H9 (cell line): ENCODE results near the gene C1QB. TPM values are rescaled to one million over a fixed set of nuclear protein-coding genes. Genes with fewer than 3 reads are reported as not detected.
A peak's percentile ranks its signal among the peaks of the same experiment; 100 is the strongest.

ENCODE experiments used
- DNase-seq: peaks from one replicate; pipeline ENCODE4 v3.0.0-alpha.2; 2017
- H2AFZ ChIP-seq: one replicate; pipeline ENCODE4 v1.6.1; 2013; ENCODE audit warnings: mild to moderate bottlenecking, low read length, control low read depth, moderate library complexity
- H2AK5ac ChIP-seq: 2 replicates; pipeline ENCODE4 v1.6.1; 2013; ENCODE audit warnings: low read length, control low read depth, mixed read lengths; ENCODE audit not compliant: insufficient read length
- H2BK120ac ChIP-seq: one replicate; pipeline ENCODE4 v1.6.1; 2013; ENCODE audit warnings: low read depth, mild to moderate bottlenecking, low read length, control low read depth, inconsistent platforms; ENCODE audit not compliant: poor library complexity, severe bottlenecking
- H2BK12ac ChIP-seq: 2 replicates; pipeline ENCODE4 v1.6.1; 2013; ENCODE audit warnings: low read length, control low read depth, mixed read lengths, low read depth; ENCODE audit not compliant: insufficient read length
- H2BK15ac ChIP-seq: 2 replicates; pipeline ENCODE4 v1.6.1; 2013; ENCODE audit warnings: low read depth, low read length, control low read depth
- H2BK20ac ChIP-seq: one replicate; pipeline ENCODE4 v1.6.1; 2013; ENCODE audit warnings: low read depth, mild to moderate bottlenecking, low read length, control low read depth, inconsistent platforms; ENCODE audit not compliant: poor library complexity, severe bottlenecking
- H2BK5ac ChIP-seq: 2 replicates; pipeline ENCODE4 v1.6.1; 2013; ENCODE audit warnings: low read length, control low read depth, mixed read lengths; ENCODE audit not compliant: insufficient read length
- H3K14ac ChIP-seq: 2 replicates; pipeline ENCODE4 v1.6.1; 2013; ENCODE audit warnings: low read length, control low read depth; ENCODE audit not compliant: insufficient read depth
- H3K18ac ChIP-seq: 2 replicates; pipeline ENCODE4 v1.6.1; 2013; ENCODE audit warnings: low read depth, mild to moderate bottlenecking, mixed read lengths, low read length, control low read depth; ENCODE audit not compliant: insufficient read length
- H3K23ac ChIP-seq: 2 replicates; pipeline ENCODE4 v1.6.1; 2013; ENCODE audit warnings: low read length, control low read depth, mixed read lengths, low read depth; ENCODE audit not compliant: insufficient read length
- H3K23me2 ChIP-seq: 2 replicates; pipeline ENCODE4 v1.6.1; 2013; ENCODE audit warnings: low read depth, mild to moderate bottlenecking, mixed read lengths, low read length, control low read depth; ENCODE audit not compliant: insufficient read length, poor library complexity, severe bottlenecking
- H3K27ac ChIP-seq: 2 replicates; pipeline ENCODE4 v1.5.1; 2013; ENCODE audit warnings: low read length, control low read depth, mixed read lengths, low read depth; ENCODE audit not compliant: insufficient read length
- H3K27me3 ChIP-seq: 2 replicates; pipeline ENCODE4 v1.6.1; 2013; ENCODE audit warnings: low read length, control low read depth, inconsistent platforms; ENCODE audit not compliant: insufficient read depth
- H3K4ac ChIP-seq: 2 replicates; pipeline ENCODE4 v1.6.1; 2013; ENCODE audit warnings: low read depth, mild to moderate bottlenecking, control low read depth, inconsistent platforms, low read length, moderate library complexity
- H3K4me1 ChIP-seq: 2 replicates; pipeline ENCODE4 v1.6.1; 2013; ENCODE audit warnings: low read length, control low read depth, inconsistent platforms; ENCODE audit not compliant: insufficient read depth
- H3K4me2 ChIP-seq: 2 replicates; pipeline ENCODE4 v1.6.1; 2013; ENCODE audit warnings: low read length, control low read depth, mixed read lengths; ENCODE audit not compliant: insufficient read length, insufficient read depth
- H3K56ac ChIP-seq: 2 replicates; pipeline ENCODE4 v1.6.1; 2013; ENCODE audit warnings: low read depth, mild to moderate bottlenecking, mixed read lengths, low read length, control low read depth; ENCODE audit not compliant: insufficient read length
- H3K79me1 ChIP-seq: 2 replicates; pipeline ENCODE4 v1.6.1; 2013; ENCODE audit warnings: low read depth, mild to moderate bottlenecking, moderate library complexity, low read length, control low read depth, inconsistent platforms; ENCODE audit not compliant: insufficient read depth, poor library complexity, severe bottlenecking
- H3K79me2 ChIP-seq: 2 replicates; pipeline ENCODE4 v1.6.1; 2013; ENCODE audit warnings: low read length, control low read depth, inconsistent platforms; ENCODE audit not compliant: insufficient read depth
- H3K9ac ChIP-seq: 2 replicates; pipeline ENCODE4 v1.6.1; 2013; ENCODE audit warnings: low read length, control low read depth, mixed read lengths; ENCODE audit not compliant: insufficient read length; ENCODE audit errors: extremely low read depth
- H3K9me3 ChIP-seq: one replicate; pipeline ENCODE4 v1.6.1; 2013; ENCODE audit warnings: low read depth, low read length, inconsistent platforms; ENCODE audit not compliant: control insufficient read depth
- H3T11ph ChIP-seq: one replicate; pipeline ENCODE4 v1.6.1; 2013; ENCODE audit warnings: mild to moderate bottlenecking, low read length, control low read depth, inconsistent platforms
- H4K20me1 ChIP-seq: one replicate; pipeline ENCODE4 v1.6.1; 2013; ENCODE audit not compliant: control insufficient read depth, insufficient read length, insufficient read depth
- H4K5ac ChIP-seq: 2 replicates; pipeline ENCODE4 v1.6.1; 2013; ENCODE audit warnings: low read depth, mild to moderate bottlenecking, mixed read lengths, low read length, control low read depth; ENCODE audit not compliant: insufficient read length
- H4K8ac ChIP-seq: replicated peaks from 2 replicates; pipeline ENCODE4 v1.6.1; 2013; ENCODE audit warnings: low read length, control low read depth, mixed read lengths, low read depth; ENCODE audit not compliant: insufficient read length
- H4K91ac ChIP-seq: 2 replicates; pipeline ENCODE4 v1.6.1; 2013; ENCODE audit warnings: low read depth, mild to moderate bottlenecking, moderate library complexity, mixed read lengths, low read length, control low read depth; ENCODE audit not compliant: insufficient read length
- H3K27ac Mint-ChIP-seq, 3 experiments: 2 replicates in 2 of 3; 3 replicates in 1 of 3; pipeline ENCODE4 v1.8.0; 2020 to 2021; ENCODE audit warnings: mixed read lengths in 3 of 3, mild to moderate bottlenecking in 1 of 3, moderate library complexity in 1 of 3
- H3K27me3 Mint-ChIP-seq: 2 replicates; pipeline ENCODE4 v1.8.0; 2021; ENCODE audit warnings: low read depth, mild to moderate bottlenecking, moderate library complexity, mixed read lengths
- H3K36me3 Mint-ChIP-seq, 3 experiments: 2 replicates in 2 of 3; 3 replicates in 1 of 3; pipeline ENCODE4 v1.8.0; 2020 to 2021; ENCODE audit warnings: low read depth in 3 of 3, mixed read lengths in 3 of 3; ENCODE audit not compliant: insufficient read depth in 1 of 3
- H3K4me1 Mint-ChIP-seq, 2 experiments: 2 replicates each; pipeline ENCODE4 v1.8.0; 2020; ENCODE audit warnings: mixed read lengths in 2 of 2
- H3K4me3 Mint-ChIP-seq, 2 experiments: 2 replicates in 1 of 2; 3 replicates in 1 of 2; pipeline ENCODE4 v1.8.0; 2020 to 2021; ENCODE audit warnings: mild to moderate bottlenecking in 2 of 2, mixed read lengths in 2 of 2, moderate library complexity in 1 of 2
- H3K9me3 Mint-ChIP-seq, 2 experiments: 2 replicates in 1 of 2; 3 replicates in 1 of 2; pipeline ENCODE4 v1.8.0; 2020; ENCODE audit warnings: mild to moderate bottlenecking in 2 of 2, mixed read lengths in 2 of 2, moderate library complexity in 1 of 2
- WGBS: extraction: QIAGEN DNeasy Blood & Tissue Kit; methylation state at CpG from one replicate; pipeline ENCODE4 v1.1.7; 2013; ENCODE audit warnings: missing lambda C conversion rate, low lambda C conversion rate, mixed read lengths; ENCODE audit not compliant: insufficient read length; ENCODE audit errors: extremely low coverage; 5-methylcytosine and 5-hydroxymethylcytosine counted together
- total RNA-seq: library from RNA; stranded (reverse); gene quantifications from 2 replicates; pipeline ENCODE4 v1.2.1, GENCODE V29; 2021
- TF ChIP-seq, protein P1 (sequence below): fragments of 200-600 bp; sonication (generic); conservative IDR thresholded peaks from 3 replicates; pipeline ENCODE4 v1.8.0; 2021; ENCODE audit warnings: antibody characterized with exemption, mild to moderate bottlenecking

Gene C1QB
- total RNA-seq, 1 experiment from 2014 or later, result not detected

DNA sequence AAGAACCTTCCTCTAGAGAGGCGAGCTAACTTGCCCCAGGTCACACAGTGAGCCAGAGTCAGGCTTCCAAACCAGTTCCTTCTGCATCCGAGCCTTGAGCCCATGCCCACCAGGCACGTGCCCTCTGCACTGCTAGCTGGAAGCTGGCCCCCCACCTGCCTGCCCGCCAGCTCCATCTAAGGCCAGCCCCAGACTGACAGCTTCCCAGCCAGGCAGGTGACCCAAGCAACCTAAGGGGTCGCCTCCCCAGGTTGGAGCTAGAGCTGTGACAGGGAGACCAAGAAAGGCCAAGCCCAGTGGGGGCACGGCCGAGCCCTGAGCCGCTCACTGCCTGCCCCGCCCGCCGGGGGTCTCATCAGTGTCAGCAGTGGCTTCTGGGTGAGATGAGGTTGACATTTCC lies 36.5 kb upstream of the C1QB start:
- no peak overlapping the region for H2BK120ac ChIP-seq
- H3K23ac ChIP-seq, result no peak overlapping the region
- H2BK15ac ChIP-seq, result no peak overlapping the region
- no peak overlapping the region for H2BK20ac ChIP-seq
- no peak overlapping the region for H3K4me2 ChIP-seq
- Mint-ChIP-seq H3K4me3 (no peak overlapping the region), H3K27ac (0 out of 7 replicates have a peak overlapping the region, but pooled peaks of 1 of the 3 experiments have one; percentile 22), H3K27me3 (peaks cover 37% of the 10 kb centered on the region), H3K4me1 (peaks cover 14 to 42% of the 10 kb centered on the region in 2 experiments), H3K9me3 (no peaks in the 10 kb centered on the region; a peak in 1 of 5 replicates), H3K36me3 (no peaks in the 10 kb centered on the region)
- no peak for DNase-seq
- H4K5ac ChIP-seq, result no peak overlapping the region
- H3K27me3 ChIP-seq, result no peaks in the 10 kb centered on the region
- H2BK5ac ChIP-seq, result no peak overlapping the region
- H3K79me1 ChIP-seq, result no peaks in the 10 kb centered on the region
- no peak overlapping the region for H3K9ac ChIP-seq
- no peak overlapping the region for H3K56ac ChIP-seq
- H3T11ph ChIP-seq, result no peak overlapping the region
- no peak overlapping the region for H3K18ac ChIP-seq
- H2AK5ac ChIP-seq, result no peak overlapping the region
- H3K23me2 ChIP-seq, result no peaks in the 10 kb centered on the region
- H3K4me1 ChIP-seq, result no peaks in the 10 kb centered on the region; the same call in 1 of the 2 replicates
- no peak overlapping the region for H2AFZ ChIP-seq
- TF ChIP-seq, protein P1, sequence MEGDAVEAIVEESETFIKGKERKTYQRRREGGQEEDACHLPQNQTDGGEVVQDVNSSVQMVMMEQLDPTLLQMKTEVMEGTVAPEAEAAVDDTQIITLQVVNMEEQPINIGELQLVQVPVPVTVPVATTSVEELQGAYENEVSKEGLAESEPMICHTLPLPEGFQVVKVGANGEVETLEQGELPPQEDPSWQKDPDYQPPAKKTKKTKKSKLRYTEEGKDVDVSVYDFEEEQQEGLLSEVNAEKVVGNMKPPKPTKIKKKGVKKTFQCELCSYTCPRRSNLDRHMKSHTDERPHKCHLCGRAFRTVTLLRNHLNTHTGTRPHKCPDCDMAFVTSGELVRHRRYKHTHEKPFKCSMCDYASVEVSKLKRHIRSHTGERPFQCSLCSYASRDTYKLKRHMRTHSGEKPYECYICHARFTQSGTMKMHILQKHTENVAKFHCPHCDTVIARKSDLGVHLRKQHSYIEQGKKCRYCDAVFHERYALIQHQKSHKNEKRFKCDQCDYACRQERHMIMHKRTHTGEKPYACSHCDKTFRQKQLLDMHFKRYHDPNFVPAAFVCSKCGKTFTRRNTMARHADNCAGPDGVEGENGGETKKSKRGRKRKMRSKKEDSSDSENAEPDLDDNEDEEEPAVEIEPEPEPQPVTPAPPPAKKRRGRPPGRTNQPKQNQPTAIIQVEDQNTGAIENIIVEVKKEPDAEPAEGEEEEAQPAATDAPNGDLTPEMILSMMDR, result no peak
- no peaks in the 10 kb centered on the region for H3K79me2 ChIP-seq
- no peak overlapping the region for H3K27ac ChIP-seq
- no peak overlapping the region; the same call in 1 of the 2 replicates for H3K14ac ChIP-seq
- no peak overlapping the region for H4K91ac ChIP-seq
- H4K8ac ChIP-seq, result no peak overlapping the region
- no peaks in the 10 kb centered on the region for H4K20me1 ChIP-seq
- no peak overlapping the region for H3K4ac ChIP-seq
- no peak overlapping the region for H2BK12ac ChIP-seq
- H3K9me3 ChIP-seq, result no peaks in the 10 kb centered on the region
- WGBS, result no CpG with 5 or more reads among the region's 11 CpGs
